Astrocyte (in vitro differentiated cells and primary cell): ENCODE measurements around the gene SH2D6. TPM values are rescaled to one million over a fixed set of nuclear protein-coding genes. Genes with fewer than 3 reads are reported as not detected.

Experiments
- DNase-seq: peaks from one replicate; pipeline ENCODE4 v3.0.0-alpha.2; 2010; ENCODE audit warnings: low read depth
- FAIRE-seq: peaks from 2 replicates; lab custom pipeline; 2011; peaks lifted over from hg19 to GRCh38; lab: Jason Lieb, UNC
- H2AFZ ChIP-seq: 2 replicates; pipeline ENCODE4 v1.6.0; 2012; ENCODE audit warnings: low read depth, low read length, inconsistent platforms
- H3K27ac ChIP-seq: 2 replicates; pipeline ENCODE4 v1.5.1; 2011; ENCODE audit warnings: low read depth, low read length, inconsistent platforms
- H3K27me3 ChIP-seq: 2 replicates; pipeline ENCODE4 v1.6.0; 2011; ENCODE audit warnings: low read length, inconsistent platforms; ENCODE audit not compliant: insufficient read depth
- H3K36me3 ChIP-seq: 2 replicates; pipeline ENCODE4 v1.5.1; 2011; ENCODE audit warnings: low read length, inconsistent platforms; ENCODE audit not compliant: insufficient read depth
- H3K4me1 ChIP-seq: 2 replicates; pipeline ENCODE4 v1.5.1; 2011; ENCODE audit warnings: low read length, inconsistent platforms; ENCODE audit not compliant: insufficient read depth
- H3K4me2 ChIP-seq: 2 replicates; pipeline ENCODE4 v1.6.0; 2012; ENCODE audit warnings: low read length, inconsistent platforms
- H3K4me3 ChIP-seq: 2 replicates; pipeline ENCODE4 v1.5.1; 2011; ENCODE audit warnings: low read depth, mild to moderate bottlenecking, low read length, inconsistent platforms; ENCODE audit not compliant: insufficient read depth
- H3K79me2 ChIP-seq: 2 replicates; pipeline ENCODE4 v1.6.0; 2012; ENCODE audit warnings: mild to moderate bottlenecking, low read length, inconsistent platforms; ENCODE audit not compliant: insufficient read depth
- H3K9ac ChIP-seq: 2 replicates; pipeline ENCODE4 v1.6.0; 2012; ENCODE audit warnings: mild to moderate bottlenecking, low read length, inconsistent platforms
- H3K9me3 ChIP-seq: 2 replicates; pipeline ENCODE4 v1.5.1; 2012; ENCODE audit warnings: low read depth, mild to moderate bottlenecking, low read length, inconsistent platforms; ENCODE audit not compliant: insufficient read depth
- H4K20me1 ChIP-seq: 2 replicates; pipeline ENCODE4 v1.6.0; 2012; ENCODE audit warnings: low read length, inconsistent platforms; ENCODE audit not compliant: insufficient read depth
- H3K27ac Mint-ChIP-seq: one replicate; pipeline ENCODE4 v1.8.0; 2021; ENCODE audit warnings: mild to moderate bottlenecking, mixed read lengths; ENCODE audit not compliant: unreplicated experiment
- H3K27me3 Mint-ChIP-seq: one replicate; pipeline ENCODE4 v1.8.0; 2021; ENCODE audit warnings: low read depth, mixed read lengths; ENCODE audit not compliant: unreplicated experiment
- H3K36me3 Mint-ChIP-seq: one replicate; pipeline ENCODE4 v1.8.0; 2021; ENCODE audit warnings: low read depth, mixed read lengths; ENCODE audit not compliant: unreplicated experiment
- H3K4me1 Mint-ChIP-seq: one replicate; pipeline ENCODE4 v1.8.0; 2021; ENCODE audit warnings: low read depth, mixed read lengths; ENCODE audit not compliant: unreplicated experiment
- H3K4me3 Mint-ChIP-seq: one replicate; pipeline ENCODE4 v1.8.0; 2021; ENCODE audit warnings: mild to moderate bottlenecking, moderate library complexity, mixed read lengths; ENCODE audit not compliant: unreplicated experiment
- H3K9me3 Mint-ChIP-seq: one replicate; pipeline ENCODE4 v1.8.0; 2021; ENCODE audit warnings: mild to moderate bottlenecking, mixed read lengths; ENCODE audit not compliant: unreplicated experiment
- CTCF ChIP-seq: IDR thresholded peaks from 2 replicates; pipeline ENCODE4 v1.5.1; 2011; ENCODE audit warnings: low read depth, mild to moderate bottlenecking, inconsistent platforms, low read length, moderate library complexity; ENCODE audit not compliant: insufficient read depth
- EZH2 ChIP-seq: IDR thresholded peaks from 2 replicates; pipeline ENCODE4 v1.6.1; 2012; ENCODE audit warnings: mild to moderate bottlenecking, low read length, inconsistent platforms; ENCODE audit not compliant: insufficient read depth
- total RNA-seq: library from RNA; stranded (reverse); gene quantifications from 2 replicates; pipeline ENCODE4 v1.2.1, GENCODE V29; 2021

Gene SH2D6
- total RNA-seq, 1 donor from 2014 or later: 0.64 TPM

- Mint-ChIP-seq H3K36me3 (no peaks in the 10 kb centered on the region), H3K4me3 (no peak overlapping the region), H3K4me1 (peaks cover 6% of the 10 kb centered on the region), H3K27ac (no peak overlapping the region), H3K27me3 (peaks cover 5% of the 10 kb centered on the region), H3K9me3 (no peaks in the 10 kb centered on the region)
- Histone ChIP-seq H3K4me1 (peaks cover 12% of the 10 kb centered on the region), H3K27me3 (no peaks in the 10 kb centered on the region), H3K9ac (no peak overlapping the region), H3K27ac (no peak overlapping the region), H3K4me2 (no peak overlapping the region), H2AFZ (no peak overlapping the region), H3K36me3 (no peaks in the 10 kb centered on the region), H3K4me3 (no peak overlapping the region), H3K79me2 (no peaks in the 10 kb centered on the region), H4K20me1 (no peaks in the 10 kb centered on the region), H3K9me3 (no peaks in the 10 kb centered on the region)
- no peak for TF ChIP-seq EZH2
- no peak for TF ChIP-seq CTCF
- FAIRE-seq (no peak), DNase-seq (no peak)
These were observed 11.4 kb downstream of the SH2D6 start for GRCh38 chr2:85429924-85430289.

- Mint-ChIP-seq H3K4me3 (no peak overlapping the region), H3K27me3 (peaks cover 4% of the 10 kb centered on the region), H3K9me3 (no peaks in the 10 kb centered on the region), H3K4me1 (peaks cover 6% of the 10 kb centered on the region), H3K27ac (peak overlapping the region; percentile 62), H3K36me3 (no peaks in the 10 kb centered on the region)
- Histone ChIP-seq H4K20me1 (no peaks in the 10 kb centered on the region), H2AFZ (peak overlapping the region; percentile 56), H3K79me2 (no peaks in the 10 kb centered on the region), H3K4me2 (peak overlapping the region; percentile 26), H3K4me3 (no peak overlapping the region), H3K27ac (no peak overlapping the region), H3K27me3 (no peaks in the 10 kb centered on the region), H3K9ac (no peak overlapping the region), H3K4me1 (peaks cover 12% of the 10 kb centered on the region), H3K9me3 (no peaks in the 10 kb centered on the region), H3K36me3 (no peaks in the 10 kb centered on the region)
- FAIRE-seq (no peak), DNase-seq (no peak)
- TF ChIP-seq CTCF: no peak
- TF ChIP-seq EZH2: no peak
These were observed 12.4 kb downstream of the SH2D6 start for GRCh38 chr2:85430752-85431569.

DNA sequence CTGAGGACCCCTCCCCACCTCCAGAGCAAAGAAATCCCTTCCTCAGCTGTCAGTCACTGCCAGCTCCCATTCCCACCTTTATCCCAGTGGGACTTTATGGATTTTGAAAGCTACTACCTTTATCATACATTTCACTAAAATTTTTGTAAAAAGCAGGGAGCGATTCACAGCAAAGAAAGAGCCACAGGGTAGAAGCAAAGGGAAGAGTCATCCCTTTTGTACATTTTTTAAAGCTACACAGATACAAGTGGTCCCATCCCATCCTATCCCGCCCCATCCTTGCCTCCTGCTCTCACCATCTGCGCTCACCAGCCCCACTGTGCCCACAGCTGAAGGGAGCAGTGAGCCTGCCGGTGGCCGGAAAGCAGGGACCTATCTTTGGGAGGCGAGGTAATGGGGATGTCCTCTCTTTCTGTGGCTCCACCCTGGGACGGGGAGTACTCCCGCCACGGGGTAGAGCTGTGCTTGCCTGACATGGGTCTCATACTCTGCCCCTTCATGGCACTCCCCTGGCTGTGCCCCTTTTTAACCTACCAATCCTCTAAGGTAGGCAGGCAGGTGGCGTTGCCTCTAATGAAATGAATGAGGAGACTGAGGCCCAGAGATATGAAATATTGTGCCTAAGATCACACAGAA is 13.2 kb downstream of the SH2D6 start:
- Histone ChIP-seq H3K36me3 (no peaks in the 10 kb centered on the region), H3K27me3 (no peaks in the 10 kb centered on the region), H2AFZ (peak overlapping the region; percentile 56), H3K4me2 (no peak overlapping the region), H3K79me2 (no peaks in the 10 kb centered on the region), H4K20me1 (no peaks in the 10 kb centered on the region), H3K27ac (no peak overlapping the region), H3K4me3 (no peak overlapping the region), H3K9me3 (no peaks in the 10 kb centered on the region), H3K9ac (no peak overlapping the region), H3K4me1 (peaks cover 12% of the 10 kb centered on the region)
- no peak for FAIRE-seq
- H3K9me3 Mint-ChIP-seq: no peaks in the 10 kb centered on the region
- H3K27me3 Mint-ChIP-seq: peaks cover 3% of the 10 kb centered on the region
- H3K4me3 Mint-ChIP-seq: no peak overlapping the region
- TF ChIP-seq CTCF (no peak), EZH2 (no peak)
- peak overlapping the region; percentile 62 for H3K27ac Mint-ChIP-seq
- peaks cover 2% of the 10 kb centered on the region for H3K36me3 Mint-ChIP-seq
- DNase-seq: no peak
- H3K4me1 Mint-ChIP-seq: peaks cover 6% of the 10 kb centered on the region
